ENCODE measurements around the gene TEKT5.

GRCh38 chr16:10594312-10594950 is 100.3 kb downstream of the TEKT5 start:
- TF ChIP-seq, protein P1, sequence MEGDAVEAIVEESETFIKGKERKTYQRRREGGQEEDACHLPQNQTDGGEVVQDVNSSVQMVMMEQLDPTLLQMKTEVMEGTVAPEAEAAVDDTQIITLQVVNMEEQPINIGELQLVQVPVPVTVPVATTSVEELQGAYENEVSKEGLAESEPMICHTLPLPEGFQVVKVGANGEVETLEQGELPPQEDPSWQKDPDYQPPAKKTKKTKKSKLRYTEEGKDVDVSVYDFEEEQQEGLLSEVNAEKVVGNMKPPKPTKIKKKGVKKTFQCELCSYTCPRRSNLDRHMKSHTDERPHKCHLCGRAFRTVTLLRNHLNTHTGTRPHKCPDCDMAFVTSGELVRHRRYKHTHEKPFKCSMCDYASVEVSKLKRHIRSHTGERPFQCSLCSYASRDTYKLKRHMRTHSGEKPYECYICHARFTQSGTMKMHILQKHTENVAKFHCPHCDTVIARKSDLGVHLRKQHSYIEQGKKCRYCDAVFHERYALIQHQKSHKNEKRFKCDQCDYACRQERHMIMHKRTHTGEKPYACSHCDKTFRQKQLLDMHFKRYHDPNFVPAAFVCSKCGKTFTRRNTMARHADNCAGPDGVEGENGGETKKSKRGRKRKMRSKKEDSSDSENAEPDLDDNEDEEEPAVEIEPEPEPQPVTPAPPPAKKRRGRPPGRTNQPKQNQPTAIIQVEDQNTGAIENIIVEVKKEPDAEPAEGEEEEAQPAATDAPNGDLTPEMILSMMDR (conservative IDR thresholded peaks at IDR 0.05; ENCODE audit: low read length), result no peak
- no peak for TF ChIP-seq EZH2phosphoT487 (IDR thresholded peaks at IDR 0.05; ENCODE audit: borderline replicate concordance)
